Activated CD8-positive, alpha-beta T cell treated with anti-CD3 and anti-CD28 coated beads for 36 hours (primary cell): ENCODE measurements around the gene TMEM139. TPM values are rescaled to one million over a fixed set of nuclear protein-coding genes. Genes with fewer than 3 reads are reported as not detected.

Source experiments
- ATAC-seq: fragments of 200-7000 bp; cut with Tn5 transposase; one replicate; pipeline ENCODE4 v1.10.0; 2021; ENCODE audit warnings: mild to moderate bottlenecking, moderate library complexity
- CTCF ChIA-PET: fragments of 350-600 bp; sonication (Branson Sonifier 250); formaldehyde crosslinking; loops from one replicate; lab custom pipeline; 2021; ENCODE audit warnings: antibody characterized with exemption; lab: Charles Lee
- POLR2A ChIA-PET: fragments of 350-600 bp; sonication (Branson Sonifier 250); formaldehyde crosslinking; loops from one replicate; lab custom pipeline; 2021; ENCODE audit warnings: antibody characterized with exemption; lab: Charles Lee
- DNase-seq: peaks from one replicate; pipeline ENCODE4 v3.0.0-alpha.2; 2020
- H3K27ac Mint-ChIP-seq: one replicate; pipeline ENCODE4 v1.8.0; 2021; ENCODE audit warnings: mild to moderate bottlenecking, mixed read lengths
- H3K27me3 Mint-ChIP-seq: one replicate; pipeline ENCODE4 v1.8.0; 2021; ENCODE audit warnings: mixed read lengths
- H3K36me3 Mint-ChIP-seq: one replicate; pipeline ENCODE4 v1.8.0; 2021; ENCODE audit warnings: low read depth, mixed read lengths
- H3K4me1 Mint-ChIP-seq: one replicate; pipeline ENCODE4 v1.8.0; 2021; ENCODE audit warnings: low read depth, mixed read lengths
- H3K4me3 Mint-ChIP-seq: one replicate; pipeline ENCODE4 v1.8.0; 2021; ENCODE audit warnings: mild to moderate bottlenecking, moderate library complexity, mixed read lengths
- H3K9me3 Mint-ChIP-seq: one replicate; pipeline ENCODE4 v1.8.0; 2021; ENCODE audit warnings: mixed read lengths
- CTCF ChIP-seq: fragments of 200-600 bp; IDR thresholded peaks from one replicate; pipeline ENCODE4 v1.8.0; 2022; ENCODE audit warnings: antibody characterized with exemption, mild to moderate bottlenecking
- intact Hi-C: fragments of 100-400 bp; cut with micrococcal nuclease; formaldehyde crosslinking; loops from one replicate; pipeline ENCODE4 v1.10.0; 2022
- total RNA-seq, 2 experiments: library from RNA; stranded (reverse); gene quantifications; one replicate each; pipeline ENCODE4 v1.2.3, GENCODE V29; 2021

The TMEM139 gene
- total RNA-seq, 2 experiments from 2014 or later, result 1.6 to 2.0 TPM

- Mint-ChIP-seq H3K4me1 (peaks cover 40% of the 10 kb centered on the region), H3K27ac (peak overlapping the region; percentile 96), H3K27me3 (no peaks in the 10 kb centered on the region), H3K9me3 (no peaks in the 10 kb centered on the region), H3K4me3 (peak overlapping the region; percentile 80), H3K36me3 (no peaks in the 10 kb centered on the region)
- ATAC-seq, result no peak
- CTCF ChIA-PET, result interaction anchor here (0.8 to 3.8 kb wide), 11 partner anchors 7 to 134 kb away, joined by 3 to 36 read pairs (median 6); partner anchors contain the start of gene CASP2
- POLR2A ChIA-PET, result interaction anchor here (2.5 to 5.8 kb wide), 3 partner anchors 7 to 14 kb away, joined by 14 to 72 read pairs (median 16); partner anchors contain the start of genes CASP2 and GSTK1
- DNase-seq, result no peak
- no peak for TF ChIP-seq CTCF
- intact Hi-C loops, result loop anchor here (5.0 kb wide), 1 partner anchor 33 kb away; no protein-coding TSS in a partner anchor
Observed at GRCh38 chr7:143280566-143280965, 4.2 kb upstream of the TMEM139 start.

GRCh38 chr7:143281529-143281928, 3.2 kb upstream of the TMEM139 start:
- Mint-ChIP-seq H3K27me3 (no peaks in the 10 kb centered on the region), H3K4me3 (no peak overlapping the region), H3K27ac (no peak overlapping the region), H3K4me1 (peaks cover 40% of the 10 kb centered on the region), H3K9me3 (no peaks in the 10 kb centered on the region), H3K36me3 (no peaks in the 10 kb centered on the region)
- no peak for TF ChIP-seq CTCF
- intact Hi-C loops, result loop anchor here (5.0 kb wide), 1 partner anchor 34 kb away; no protein-coding TSS in a partner anchor
- ChIA-PET CTCF (interaction anchor here (1.0 to 3.8 kb wide), 2 partner anchors 41 to 66 kb away, joined by 3 to 36 read pairs; no protein-coding TSS in a partner anchor), POLR2A (interaction anchor here (0.7 to 5.8 kb wide), 2 partner anchors 15 to 19 kb away, joined by 3 to 72 read pairs; partner anchors contain the start of gene GSTK1)
- DNase-seq (no peak), ATAC-seq (no peak)

- H3K9me3 Mint-ChIP-seq, result peaks cover 3% of the 10 kb centered on the region
- no peak overlapping the region for H3K27ac Mint-ChIP-seq
- no peak overlapping the region for H3K4me3 Mint-ChIP-seq
- DNase-seq (no peak), ATAC-seq (no peak)
- peaks cover 42% of the 10 kb centered on the region for H3K4me1 Mint-ChIP-seq
- TF ChIP-seq CTCF, result no peak
- peaks cover 4% of the 10 kb centered on the region for H3K36me3 Mint-ChIP-seq
- ChIA-PET POLR2A (interaction anchor here (0.7 to 5.8 kb wide), 2 partner anchors 15 to 19 kb away, joined by 3 to 72 read pairs; partner anchors contain the start of gene GSTK1), CTCF (interaction anchor here (1.0 to 2.3 kb wide), 2 partner anchors 18 to 67 kb away, joined by 3 to 10 read pairs; no protein-coding TSS in a partner anchor)
- H3K27me3 Mint-ChIP-seq, result no peaks in the 10 kb centered on the region
- intact Hi-C loops, result loop anchor here (5.0 kb wide), 1 partner anchor 35 kb away; no protein-coding TSS in a partner anchor
Observed at GRCh38 chr7:143282124-143282523, 2.6 kb upstream of the TMEM139 start.

- ATAC-seq, result no peak
- Mint-ChIP-seq H3K4me3 (no peak overlapping the region), H3K36me3 (peaks cover 8% of the 10 kb centered on the region), H3K9me3 (peaks cover 3% of the 10 kb centered on the region), H3K27ac (peak overlapping the region; percentile 33), H3K4me1 (peaks cover 49% of the 10 kb centered on the region), H3K27me3 (no peaks in the 10 kb centered on the region)
- DNase-seq, result no peak
- intact Hi-C loops, result loop anchor here (5.0 kb wide), 1 partner anchor 36 kb away; no protein-coding TSS in a partner anchor
- no peak for TF ChIP-seq CTCF
- CTCF ChIA-PET, result interaction anchor here (1.0 to 2.3 kb wide), 2 partner anchors 15 to 16 kb away, joined by 3 to 10 read pairs; no protein-coding TSS in a partner anchor
- POLR2A ChIA-PET, result interaction anchor here (0.8 to 5.8 kb wide), 2 partner anchors 12 to 17 kb away, joined by 4 to 72 read pairs; partner anchors contain the start of gene GSTK1
Observed at GRCh38 chr7:143283381-143283780, 1.4 kb upstream of the TMEM139 start.

- ATAC-seq (no peak), DNase-seq (no peak)
- H3K4me1 Mint-ChIP-seq, result peaks cover 38% of the 10 kb centered on the region
- intact Hi-C loops, result no loop called here
- no peak for TF ChIP-seq CTCF
- H3K9me3 Mint-ChIP-seq, result peaks cover 3% of the 10 kb centered on the region
- peaks cover 22% of the 10 kb centered on the region for H3K36me3 Mint-ChIP-seq
- no peak overlapping the region for H3K27ac Mint-ChIP-seq
- CTCF ChIA-PET, result interaction anchor here (0.9 kb wide), 1 partner anchor 45 kb away, joined by 3 read pairs; no protein-coding TSS in a partner anchor
- POLR2A ChIA-PET, result interaction anchor here (3.6 kb wide), 1 partner anchor 21 kb away, joined by 31 read pairs; the partner anchor contains the start of gene GSTK1
- H3K4me3 Mint-ChIP-seq, result no peak overlapping the region
- no peaks in the 10 kb centered on the region for H3K27me3 Mint-ChIP-seq
Observed at GRCh38 chr7:143285470-143285778, 666 bp downstream of the TMEM139 start.
